K562 (cell line): ENCODE measurements around the gene TAF3. TPM values are rescaled to one million over a fixed set of nuclear protein-coding genes. Genes with fewer than 3 reads are reported as not detected.
A peak's percentile ranks its signal among the peaks of the same experiment; 100 is the strongest.

Experiments
- ATAC-seq: fragments of 200-7000 bp; cut with Tn5 transposase; 3 replicates; pipeline ENCODE4 v1.9.1; 2020; ENCODE audit warnings: moderate library complexity
- BruUV-seq: library from RNA; stranded (reverse); fragments of 400-500 nt; replicated peaks from 2 replicates; lab custom pipeline; 2021; lab: Mats Ljungman, UMichigan
- CTCF ChIA-PET: fragments of 300-600 bp; formaldehyde crosslinking; extraction: SDS; loops from one replicate; lab custom pipeline; 2021; ENCODE audit warnings: low intra/inter-chr PET ratio; lab: Yijun Ruan, JAX
- POLR2A ChIA-PET: fragments of 300-600, 350-650 bp; sonication (Branson Sonifier 250); formaldehyde crosslinking; extraction: SDS; loops from one replicate; lab custom pipeline; 2021; ENCODE audit warnings: antibody characterized with exemption, inconsistent platforms; lab: Yijun Ruan, JAX
- DNase-seq, 4 experiments: peaks; one replicate each; pipeline versions ENCODE4 v3.0.0 to v3.0.0-alpha.2; 2011 to 2018; ENCODE audit warnings: low spot score in 3 of 4, mixed read lengths in 3 of 4; ENCODE audit errors: extremely low read depth in 1 of 4
- FAIRE-seq: peaks from 2 replicates; lab custom pipeline; 2011; peaks lifted over from hg19 to GRCh38; lab: Jason Lieb, UNC
- H2AFZ ChIP-seq: 2 replicates; pipeline ENCODE4 v1.6.0; 2011; ENCODE audit warnings: low read depth, low read length, control low read depth, inconsistent platforms
- H3K27ac ChIP-seq: fragments of 200-600 bp; 3 replicates; pipeline ENCODE4 v1.8.0; 2011; ENCODE audit warnings: low read depth, mild to moderate bottlenecking, control low read depth, inconsistent platforms, low read length, moderate library complexity, mixed read lengths; ENCODE audit errors: extremely low read depth
- H3K27me3 ChIP-seq, 2 experiments: fragments of 300-600 bp in 1 of 2; 2 replicates in 1 of 2; 3 replicates in 1 of 2; pipeline versions ENCODE4 v1.6.0 to v1.8.0; 2011; ENCODE audit warnings: inconsistent platforms in 2 of 2, low read length in 2 of 2, mild to moderate bottlenecking in 1 of 2, mixed read lengths in 1 of 2, moderate library complexity in 1 of 2; ENCODE audit not compliant: control insufficient read depth in 2 of 2, insufficient read depth in 2 of 2
- H3K36me3 ChIP-seq: fragments of 300-600 bp; 3 replicates; pipeline ENCODE4 v1.8.0; 2011; ENCODE audit warnings: mild to moderate bottlenecking, low read length, inconsistent platforms; ENCODE audit not compliant: control insufficient read depth, insufficient read depth
- H3K4me1 ChIP-seq, 2 experiments: fragments of 200-600 bp in 1 of 2; replicated peaks in 1 of 2; 2 replicates in 1 of 2; 3 replicates in 1 of 2; pipeline versions ENCODE4 v1.5.1 to v1.8.0; 2011; ENCODE audit warnings: inconsistent platforms in 2 of 2, low read length in 2 of 2, mild to moderate bottlenecking in 1 of 2, mixed read lengths in 1 of 2, moderate library complexity in 1 of 2; ENCODE audit not compliant: control insufficient read depth in 2 of 2, insufficient read depth in 2 of 2
- H3K4me2 ChIP-seq: 2 replicates; pipeline ENCODE4 v1.6.1; 2011; ENCODE audit warnings: low read length, control low read depth, inconsistent platforms, mixed read lengths; ENCODE audit not compliant: insufficient read depth
- H3K4me3 ChIP-seq: fragments of 200-600 bp; sonication (generic), shearing (Covaris generic); 2 replicates; pipeline ENCODE4 v1.5.1; 2016; ENCODE audit warnings: control low read depth, inconsistent platforms
- H3K79me2 ChIP-seq: fragments of 200-600 bp; 3 replicates; pipeline ENCODE4 v1.8.0; 2011; ENCODE audit warnings: low read length, inconsistent platforms; ENCODE audit not compliant: control insufficient read depth, insufficient read depth
- H3K9ac ChIP-seq, 2 experiments: 2 replicates each; pipeline versions ENCODE4 v1.6.0 to v1.6.1; 2011; ENCODE audit warnings: low read depth in 2 of 2, low read length in 2 of 2, control low read depth in 1 of 2, inconsistent platforms in 1 of 2, mild to moderate bottlenecking in 1 of 2, mixed read lengths in 1 of 2; ENCODE audit not compliant: insufficient read depth in 1 of 2
- H3K9me1 ChIP-seq: one replicate; pipeline ENCODE4 v1.6.0; 2011; ENCODE audit warnings: inconsistent platforms, mild to moderate bottlenecking, low read length, moderate library complexity; ENCODE audit not compliant: control insufficient read depth, insufficient read depth
- H3K9me3 ChIP-seq: replicated peaks from 2 replicates; pipeline ENCODE4 v1.5.1; 2011; ENCODE audit warnings: low read depth, low read length, inconsistent platforms; ENCODE audit not compliant: control insufficient read depth, insufficient read depth
- H4K20me1 ChIP-seq: replicated peaks from 2 replicates; pipeline ENCODE4 v1.6.1; 2011; ENCODE audit warnings: low read length, inconsistent platforms, mixed read lengths; ENCODE audit not compliant: control insufficient read depth, insufficient read depth
- ARID2 ChIP-seq: fragments of 450-650 bp; IDR thresholded peaks from 2 replicates; pipeline ENCODE4 v1.6.1; 2017; ENCODE audit warnings: antibody characterized with exemption, mild to moderate bottlenecking
- BCL6 ChIP-seq: fragments of 250-450 bp; sonication (Bioruptor Pico); IDR thresholded peaks from 2 replicates; pipeline ENCODE4 v1.4.0; 2020
- C11orf30 ChIP-seq: fragments of 450-650 bp; IDR thresholded peaks from 2 replicates; pipeline ENCODE4 v1.6.1; 2016; ENCODE audit warnings: low read depth, mild to moderate bottlenecking
- CAMTA2 ChIP-seq: fragments of 250-450 bp; sonication (Bioruptor Pico); conservative IDR thresholded peaks from 2 replicates; pipeline ENCODE4 v1.5.1; 2022
- HDAC6 ChIP-seq: IDR thresholded peaks from 2 replicates; pipeline ENCODE4 v1.6.1; 2012; ENCODE audit warnings: low read depth, mild to moderate bottlenecking, control low read depth, inconsistent platforms, low read length, moderate library complexity
- KLF6 ChIP-seq: fragments of 250-450 bp; sonication (Bioruptor Pico); IDR thresholded peaks from 2 replicates; pipeline ENCODE4 v1.4.0; 2020; ENCODE audit warnings: mild to moderate bottlenecking, moderate library complexity, borderline replicate concordance
- NFRKB ChIP-seq: fragments of 450-650 bp; IDR thresholded peaks from 2 replicates; pipeline ENCODE4 v1.6.1; 2016; ENCODE audit warnings: low read depth
- ZFP36 ChIP-seq: fragments of 150-350 bp; IDR thresholded peaks from 2 replicates; pipeline ENCODE4 v1.6.1; 2018; ENCODE audit warnings: low read length, low read depth; ENCODE audit not compliant: partially characterized antibody
- WGBS: fragments of 100-300 bp; shearing (Covaris generic); methylation state at CpG from one replicate; pipeline ENCODE4 v1.1.6; 2016; ENCODE audit warnings: low coverage, mixed read lengths; ENCODE audit not compliant: insufficient coverage; ENCODE audit errors: missing lambda C conversion rate; 5-methylcytosine and 5-hydroxymethylcytosine counted together
- in situ Hi-C: fragments of 300-500 bp; cut with MboI; formaldehyde crosslinking; loops from 4 replicates; pipeline ENCODE4 v1.15.0; 2018; ENCODE audit warnings: inconsistent platforms, mixed read lengths
- intact Hi-C: fragments of 100-400 bp; cut with micrococcal nuclease; formaldehyde crosslinking; loops from 2 replicates; pipeline ENCODE4 v1.14.2; 2022
- polyA plus RNA-seq, 8 experiments: library from polyadenylated mRNA; depleted of rRNA in 4 of 8; stranded (reverse) in 5 of 8; unstranded in 3 of 8; fragments of >200 nt; fragmentation: Nextera tagmentation in 2 of 8; fragmentation: Illumina TruSeq in 1 of 8; extraction: Ambion mirVana in 2 of 8; extraction: Trizol in 1 of 8; gene quantifications; 2 replicates each; pipeline versions ENCODE4 v1.2.1 to v1.2.3, GENCODE V29; 2011 to 2014; ENCODE audit warnings: inconsistent platforms in 1 of 8, missing spikeins in 1 of 8
- total RNA-seq, 7 experiments: library from RNA; depleted of rRNA in 6 of 7; stranded (reverse); fragments of >200 nt in 6 of 7; fragmentation: Illumina TruSeq in 2 of 7; extraction: Trizol in 2 of 7; gene quantifications; 2 replicates each; pipeline versions ENCODE4 v1.2.1 to v1.2.3, GENCODE V29; 2011 to 2021; ENCODE audit warnings: low replicate concordance in 1 of 7
- TF ChIP-seq, protein P1 (sequence below), 3 experiments: IDR thresholded peaks in 2 of 3; conservative IDR thresholded peaks in 1 of 3; 2 replicates each; pipeline ENCODE4 v1.5.1; 2011 to 2012; ENCODE audit warnings: low read length in 3 of 3, mild to moderate bottlenecking in 3 of 3, control low read depth in 2 of 3, improper control_type of control experiment in 1 of 3, inconsistent platforms in 1 of 3, low read depth in 1 of 3, mixed read lengths in 1 of 3, moderate library complexity in 1 of 3; ENCODE audit not compliant: insufficient read depth in 2 of 3
- TF ChIP-seq, protein P2 (sequence below): fragments of 450-650 bp; formaldehyde crosslinking; IDR thresholded peaks from 2 replicates; pipeline ENCODE4 v1.4.0; 2020; ENCODE audit warnings: mild to moderate bottlenecking, moderate library complexity
- TF ChIP-seq, protein P3 (sequence below): fragments of 450-650 bp; IDR thresholded peaks from 2 replicates; pipeline ENCODE4 v1.6.1; 2016; ENCODE audit warnings: missing biosample characterization, missing genetic modification characterization

TAF3 gene
- total and polyA plus RNA-seq, 9 of the 15 experiments (the other 6 are each of a cell fraction or from before 2014, with no cell fraction given) = 1.5 to 9.9 (median 4.1) TPM

DNA sequence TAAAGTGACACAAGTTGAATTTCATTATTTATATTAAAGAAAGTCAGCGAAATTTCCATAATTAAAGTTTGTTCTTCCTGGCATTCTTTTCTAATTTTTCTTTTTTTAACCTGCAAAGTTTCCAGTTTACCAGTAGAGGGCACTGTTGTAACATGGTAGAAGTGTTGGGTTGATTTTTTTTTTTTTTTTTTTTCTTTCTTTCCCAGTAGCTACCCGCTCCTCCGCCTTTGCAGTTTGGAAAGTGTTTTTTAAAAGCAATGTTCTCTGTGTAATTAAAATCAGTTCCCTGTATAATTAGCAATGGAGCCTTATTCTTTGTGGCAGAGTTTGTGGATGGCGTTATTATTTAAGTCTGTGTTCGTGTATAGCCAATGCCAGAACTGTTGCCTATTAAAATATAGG is 53.7 kb downstream of the TAF3 start:
- Histone ChIP-seq H3K4me2 (no peak overlapping the region), H4K20me1 (0 out of 2 replicates have a peak, but pooled peaks cover 5% of the 10 kb centered on the region), H3K27me3 (no peaks in the 10 kb centered on the region), H3K4me1 (no peaks in the 10 kb centered on the region), H3K36me3 (no peaks in the 10 kb centered on the region), H3K9me1 (no peaks in the 10 kb centered on the region), H3K9me3 (no peaks in the 10 kb centered on the region), H3K4me3 (no peak overlapping the region), H3K79me2 (no peaks in the 10 kb centered on the region; the same call in 2 of the 3 replicates), H3K27ac (no peak overlapping the region), H2AFZ (no peak overlapping the region), H3K9ac (no peak overlapping the region)
- WGBS = 22% methylated on average over 5 of the region's 5 CpGs
- CTCF ChIA-PET = interaction anchor here (0.7 to 2.4 kb wide), 4 partner anchors 1323 to 1433 kb away, joined by 3 to 13 read pairs (median 10); no protein-coding TSS in a partner anchor
- no TSS peak for BruUV-seq
- in situ Hi-C loops (loop anchor here (25.0 kb wide), 1 partner anchor 1040 kb away; no protein-coding TSS in a partner anchor), intact Hi-C loops (loop anchor here (2.0 to 10.0 kb wide), 4 partner anchors 155 to 1431 kb away; no protein-coding TSS in a partner anchor)
- POLR2A ChIA-PET = no interaction called here
- peak; percentile 64 for FAIRE-seq
- no peak for ATAC-seq
- peak; percentile 26 to 41 (median 30) for DNase-seq
- TF ChIP-seq ZFP36 = no peak
- no peak for TF ChIP-seq BCL6 (CRISPR knock-in tag)
- TF ChIP-seq, protein P1, sequence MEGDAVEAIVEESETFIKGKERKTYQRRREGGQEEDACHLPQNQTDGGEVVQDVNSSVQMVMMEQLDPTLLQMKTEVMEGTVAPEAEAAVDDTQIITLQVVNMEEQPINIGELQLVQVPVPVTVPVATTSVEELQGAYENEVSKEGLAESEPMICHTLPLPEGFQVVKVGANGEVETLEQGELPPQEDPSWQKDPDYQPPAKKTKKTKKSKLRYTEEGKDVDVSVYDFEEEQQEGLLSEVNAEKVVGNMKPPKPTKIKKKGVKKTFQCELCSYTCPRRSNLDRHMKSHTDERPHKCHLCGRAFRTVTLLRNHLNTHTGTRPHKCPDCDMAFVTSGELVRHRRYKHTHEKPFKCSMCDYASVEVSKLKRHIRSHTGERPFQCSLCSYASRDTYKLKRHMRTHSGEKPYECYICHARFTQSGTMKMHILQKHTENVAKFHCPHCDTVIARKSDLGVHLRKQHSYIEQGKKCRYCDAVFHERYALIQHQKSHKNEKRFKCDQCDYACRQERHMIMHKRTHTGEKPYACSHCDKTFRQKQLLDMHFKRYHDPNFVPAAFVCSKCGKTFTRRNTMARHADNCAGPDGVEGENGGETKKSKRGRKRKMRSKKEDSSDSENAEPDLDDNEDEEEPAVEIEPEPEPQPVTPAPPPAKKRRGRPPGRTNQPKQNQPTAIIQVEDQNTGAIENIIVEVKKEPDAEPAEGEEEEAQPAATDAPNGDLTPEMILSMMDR (IDR thresholded peaks at IDR 0.05 in 2 of 3, conservative IDR thresholded peaks at IDR 0.05 in 1 of 3; ENCODE audit: insufficient read depth in 2 of 3, low read depth in 1 of 3, low read length in 3 of 3) = peak; percentile 44 to 81 (median 50); a peak in 4 of 6 replicates
- TF ChIP-seq HDAC6 = no peak
- no peak for TF ChIP-seq KLF6
- TF ChIP-seq ARID2 = peak; percentile 80; the same call in 1 of the 2 replicates
- TF ChIP-seq, protein P2, sequence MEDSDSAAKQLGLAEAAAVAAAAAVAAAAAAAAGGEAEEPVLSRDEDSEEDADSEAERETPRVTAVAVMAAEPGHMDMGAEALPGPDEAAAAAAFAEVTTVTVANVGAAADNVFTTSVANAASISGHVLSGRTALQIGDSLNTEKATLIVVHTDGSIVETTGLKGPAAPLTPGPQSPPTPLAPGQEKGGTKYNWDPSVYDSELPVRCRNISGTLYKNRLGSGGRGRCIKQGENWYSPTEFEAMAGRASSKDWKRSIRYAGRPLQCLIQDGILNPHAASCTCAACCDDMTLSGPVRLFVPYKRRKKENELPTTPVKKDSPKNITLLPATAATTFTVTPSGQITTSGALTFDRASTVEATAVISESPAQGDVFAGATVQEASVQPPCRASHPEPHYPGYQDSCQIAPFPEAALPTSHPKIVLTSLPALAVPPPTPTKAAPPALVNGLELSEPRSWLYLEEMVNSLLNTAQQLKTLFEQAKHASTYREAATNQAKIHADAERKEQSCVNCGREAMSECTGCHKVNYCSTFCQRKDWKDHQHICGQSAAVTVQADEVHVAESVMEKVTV = peak; percentile 54; the same call in 1 of the 2 replicates
- no peak for TF ChIP-seq CAMTA2 (CRISPR knock-in tag)
- TF ChIP-seq NFRKB = no peak
- TF ChIP-seq, protein P3, sequence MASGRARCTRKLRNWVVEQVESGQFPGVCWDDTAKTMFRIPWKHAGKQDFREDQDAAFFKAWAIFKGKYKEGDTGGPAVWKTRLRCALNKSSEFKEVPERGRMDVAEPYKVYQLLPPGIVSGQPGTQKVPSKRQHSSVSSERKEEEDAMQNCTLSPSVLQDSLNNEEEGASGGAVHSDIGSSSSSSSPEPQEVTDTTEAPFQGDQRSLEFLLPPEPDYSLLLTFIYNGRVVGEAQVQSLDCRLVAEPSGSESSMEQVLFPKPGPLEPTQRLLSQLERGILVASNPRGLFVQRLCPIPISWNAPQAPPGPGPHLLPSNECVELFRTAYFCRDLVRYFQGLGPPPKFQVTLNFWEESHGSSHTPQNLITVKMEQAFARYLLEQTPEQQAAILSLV (tag) = no peak
- TF ChIP-seq C11orf30 = peak; percentile 51; the same call in 1 of the 2 replicates
